ENCODE measurements around the gene MASTL. TPM values are rescaled to one million over a fixed set of nuclear protein-coding genes. Genes with fewer than 3 reads are reported as not detected.

Gene MASTL
- total RNA-seq, 1 experiment from 2014 or later, result 25.5 TPM

DNA sequence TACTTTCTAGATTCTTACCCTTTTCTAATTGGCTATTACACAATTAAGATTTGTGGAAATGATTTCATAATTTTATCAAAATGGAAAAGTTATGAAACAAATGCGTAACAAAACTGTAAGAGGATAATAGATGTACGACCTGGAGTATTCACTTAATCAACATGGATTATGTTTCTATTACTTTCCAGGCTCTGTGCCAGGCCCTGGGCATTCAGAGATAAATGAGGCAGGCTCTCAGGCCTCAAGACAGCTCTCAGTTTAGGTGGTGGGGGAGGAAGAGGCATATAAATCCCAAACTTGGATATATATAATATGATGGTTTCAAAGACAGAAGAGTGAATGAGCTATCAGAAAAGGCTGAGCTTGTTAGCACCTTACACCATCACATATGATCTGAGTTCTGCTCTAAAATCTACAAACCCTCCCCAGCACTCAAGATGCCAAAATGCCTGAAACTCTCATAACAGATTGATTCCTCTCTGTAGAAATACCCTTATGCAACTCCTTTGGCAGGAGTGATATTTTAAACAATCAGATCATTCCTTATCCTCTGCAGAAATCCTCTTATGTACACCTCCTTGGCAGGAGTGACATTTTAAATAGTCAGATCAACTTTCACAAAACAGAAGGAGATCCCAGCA lies 42.9 kb downstream of the MASTL start:
- TF ChIP-seq, protein P1, sequence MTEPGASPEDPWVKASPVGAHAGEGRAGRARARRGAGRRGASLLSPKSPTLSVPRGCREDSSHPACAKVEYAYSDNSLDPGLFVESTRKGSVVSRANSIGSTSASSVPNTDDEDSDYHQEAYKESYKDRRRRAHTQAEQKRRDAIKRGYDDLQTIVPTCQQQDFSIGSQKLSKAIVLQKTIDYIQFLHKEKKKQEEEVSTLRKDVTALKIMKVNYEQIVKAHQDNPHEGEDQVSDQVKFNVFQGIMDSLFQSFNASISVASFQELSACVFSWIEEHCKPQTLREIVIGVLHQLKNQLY (CRISPR knock-in tag; IDR thresholded peaks at IDR 0.05), result no peak
- no peak for TF ChIP-seq CREB1 (CRISPR knock-in tag; IDR thresholded peaks at IDR 0.05)
- no peak for TF ChIP-seq SMAD3 (CRISPR knock-in tag; IDR thresholded peaks at IDR 0.05; ENCODE audit: borderline replicate concordance)
- no peak for TF ChIP-seq ZNF423 (CRISPR knock-in tag; IDR thresholded peaks at IDR 0.05)
- TF ChIP-seq, protein P2, sequence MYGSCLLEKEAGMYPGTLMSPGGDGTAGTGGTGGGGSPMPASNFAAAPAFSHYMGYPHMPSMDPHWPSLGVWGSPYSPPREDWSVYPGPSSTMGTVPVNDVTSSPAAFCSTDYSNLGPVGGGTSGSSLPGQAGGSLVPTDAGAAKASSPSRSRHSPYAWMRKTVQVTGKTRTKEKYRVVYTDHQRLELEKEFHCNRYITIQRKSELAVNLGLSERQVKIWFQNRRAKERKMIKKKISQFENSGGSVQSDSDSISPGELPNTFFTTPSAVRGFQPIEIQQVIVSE (CRISPR knock-in tag; IDR thresholded peaks at IDR 0.05; ENCODE audit: borderline replicate concordance), result no peak
- TF ChIP-seq ZNF671 (CRISPR knock-in tag; IDR thresholded peaks at IDR 0.05), result no peak
- no peak for TF ChIP-seq ZNF121 (CRISPR knock-in tag; IDR thresholded peaks at IDR 0.05)
- TF ChIP-seq ETV6 (CRISPR knock-in tag; IDR thresholded peaks at IDR 0.05), result no peak
- TF ChIP-seq FOXJ3 (CRISPR knock-in tag; IDR thresholded peaks at IDR 0.05; ENCODE audit: borderline replicate concordance), result no peak
- TF ChIP-seq, protein P3, sequence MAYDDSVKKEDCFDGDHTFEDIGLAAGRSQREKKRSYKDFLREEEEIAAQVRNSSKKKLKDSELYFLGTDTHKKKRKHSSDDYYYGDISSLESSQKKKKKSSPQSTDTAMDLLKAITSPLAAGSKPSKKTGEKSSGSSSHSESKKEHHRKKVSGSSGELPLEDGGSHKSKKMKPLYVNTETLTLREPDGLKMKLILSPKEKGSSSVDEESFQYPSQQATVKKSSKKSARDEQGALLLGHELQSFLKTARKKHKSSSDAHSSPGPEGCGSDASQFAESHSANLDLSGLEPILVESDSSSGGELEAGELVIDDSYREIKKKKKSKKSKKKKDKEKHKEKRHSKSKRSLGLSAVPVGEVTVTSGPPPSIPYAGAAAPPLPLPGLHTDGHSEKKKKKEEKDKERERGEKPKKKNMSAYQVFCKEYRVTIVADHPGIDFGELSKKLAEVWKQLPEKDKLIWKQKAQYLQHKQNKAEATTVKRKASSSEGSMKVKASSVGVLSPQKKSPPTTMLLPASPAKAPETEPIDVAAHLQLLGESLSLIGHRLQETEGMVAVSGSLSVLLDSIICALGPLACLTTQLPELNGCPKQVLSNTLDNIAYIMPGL (CRISPR knock-in tag; IDR thresholded peaks at IDR 0.05), result no peak
- TF ChIP-seq FOXK1 (CRISPR knock-in tag; IDR thresholded peaks at IDR 0.05), result no peak
- TF ChIP-seq CBFB (CRISPR knock-in tag; IDR thresholded peaks at IDR 0.05; ENCODE audit: low read depth), result no peak
- TF ChIP-seq, protein P4, sequence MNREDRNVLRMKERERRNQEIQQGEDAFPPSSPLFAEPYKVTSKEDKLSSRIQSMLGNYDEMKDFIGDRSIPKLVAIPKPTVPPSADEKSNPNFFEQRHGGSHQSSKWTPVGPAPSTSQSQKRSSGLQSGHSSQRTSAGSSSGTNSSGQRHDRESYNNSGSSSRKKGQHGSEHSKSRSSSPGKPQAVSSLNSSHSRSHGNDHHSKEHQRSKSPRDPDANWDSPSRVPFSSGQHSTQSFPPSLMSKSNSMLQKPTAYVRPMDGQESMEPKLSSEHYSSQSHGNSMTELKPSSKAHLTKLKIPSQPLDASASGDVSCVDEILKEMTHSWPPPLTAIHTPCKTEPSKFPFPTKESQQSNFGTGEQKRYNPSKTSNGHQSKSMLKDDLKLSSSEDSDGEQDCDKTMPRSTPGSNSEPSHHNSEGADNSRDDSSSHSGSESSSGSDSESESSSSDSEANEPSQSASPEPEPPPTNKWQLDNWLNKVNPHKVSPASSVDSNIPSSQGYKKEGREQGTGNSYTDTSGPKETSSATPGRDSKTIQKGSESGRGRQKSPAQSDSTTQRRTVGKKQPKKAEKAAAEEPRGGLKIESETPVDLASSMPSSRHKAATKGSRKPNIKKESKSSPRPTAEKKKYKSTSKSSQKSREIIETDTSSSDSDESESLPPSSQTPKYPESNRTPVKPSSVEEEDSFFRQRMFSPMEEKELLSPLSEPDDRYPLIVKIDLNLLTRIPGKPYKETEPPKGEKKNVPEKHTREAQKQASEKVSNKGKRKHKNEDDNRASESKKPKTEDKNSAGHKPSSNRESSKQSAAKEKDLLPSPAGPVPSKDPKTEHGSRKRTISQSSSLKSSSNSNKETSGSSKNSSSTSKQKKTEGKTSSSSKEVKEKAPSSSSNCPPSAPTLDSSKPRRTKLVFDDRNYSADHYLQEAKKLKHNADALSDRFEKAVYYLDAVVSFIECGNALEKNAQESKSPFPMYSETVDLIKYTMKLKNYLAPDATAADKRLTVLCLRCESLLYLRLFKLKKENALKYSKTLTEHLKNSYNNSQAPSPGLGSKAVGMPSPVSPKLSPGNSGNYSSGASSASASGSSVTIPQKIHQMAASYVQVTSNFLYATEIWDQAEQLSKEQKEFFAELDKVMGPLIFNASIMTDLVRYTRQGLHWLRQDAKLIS (CRISPR knock-in tag; IDR thresholded peaks at IDR 0.05; ENCODE audit: borderline replicate concordance), result no peak
- no peak for TF ChIP-seq ZNF416 (CRISPR knock-in tag; IDR thresholded peaks at IDR 0.05)
- no peak for TF ChIP-seq ZBTB21 (CRISPR knock-in tag; IDR thresholded peaks at IDR 0.05; ENCODE audit: borderline replicate concordance)
- no peak for TF ChIP-seq PRRX2 (CRISPR knock-in tag; IDR thresholded peaks at IDR 0.05)
- TF ChIP-seq, protein P5, sequence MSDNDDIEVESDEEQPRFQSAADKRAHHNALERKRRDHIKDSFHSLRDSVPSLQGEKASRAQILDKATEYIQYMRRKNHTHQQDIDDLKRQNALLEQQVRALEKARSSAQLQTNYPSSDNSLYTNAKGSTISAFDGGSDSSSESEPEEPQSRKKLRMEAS (CRISPR knock-in tag; IDR thresholded peaks at IDR 0.05), result no peak
- TF ChIP-seq, protein P6, sequence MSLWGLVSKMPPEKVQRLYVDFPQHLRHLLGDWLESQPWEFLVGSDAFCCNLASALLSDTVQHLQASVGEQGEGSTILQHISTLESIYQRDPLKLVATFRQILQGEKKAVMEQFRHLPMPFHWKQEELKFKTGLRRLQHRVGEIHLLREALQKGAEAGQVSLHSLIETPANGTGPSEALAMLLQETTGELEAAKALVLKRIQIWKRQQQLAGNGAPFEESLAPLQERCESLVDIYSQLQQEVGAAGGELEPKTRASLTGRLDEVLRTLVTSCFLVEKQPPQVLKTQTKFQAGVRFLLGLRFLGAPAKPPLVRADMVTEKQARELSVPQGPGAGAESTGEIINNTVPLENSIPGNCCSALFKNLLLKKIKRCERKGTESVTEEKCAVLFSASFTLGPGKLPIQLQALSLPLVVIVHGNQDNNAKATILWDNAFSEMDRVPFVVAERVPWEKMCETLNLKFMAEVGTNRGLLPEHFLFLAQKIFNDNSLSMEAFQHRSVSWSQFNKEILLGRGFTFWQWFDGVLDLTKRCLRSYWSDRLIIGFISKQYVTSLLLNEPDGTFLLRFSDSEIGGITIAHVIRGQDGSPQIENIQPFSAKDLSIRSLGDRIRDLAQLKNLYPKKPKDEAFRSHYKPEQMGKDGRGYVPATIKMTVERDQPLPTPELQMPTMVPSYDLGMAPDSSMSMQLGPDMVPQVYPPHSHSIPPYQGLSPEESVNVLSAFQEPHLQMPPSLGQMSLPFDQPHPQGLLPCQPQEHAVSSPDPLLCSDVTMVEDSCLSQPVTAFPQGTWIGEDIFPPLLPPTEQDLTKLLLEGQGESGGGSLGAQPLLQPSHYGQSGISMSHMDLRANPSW (CRISPR knock-in tag; conservative IDR thresholded peaks at IDR 0.05; ENCODE audit: low read depth), result no peak
- TF ChIP-seq ESRRA (CRISPR knock-in tag; IDR thresholded peaks at IDR 0.05; ENCODE audit: borderline replicate concordance), result no peak
- Mint-ChIP-seq H3K4me3 (no peak overlapping the region), H3K36me3 (peaks cover 5% of the 10 kb centered on the region), H3K4me1 (no peaks in the 10 kb centered on the region), H3K27ac (no peak overlapping the region; the same call in 1 of the 2 replicates), H3K9me3 (no peaks in the 10 kb centered on the region), H3K27me3 (ENCODE audit: low read depth) (no peaks in the 10 kb centered on the region)
- DNase-seq (ENCODE audit: low spot score) (no peak), ATAC-seq (no peak)
- POLR2A ChIA-PET, result no interaction called here
- CTCF ChIA-PET, result no interaction called here
